HUDEP-2 (cell line): ENCODE measurements around the gene ANTKMT.
"Not testable (repeated sequence)": the region's sequence is repeated elsewhere in the genome, so short reads cannot be mapped to it uniquely, and the experiment has no call there.

Source experiments
- DNase-seq, 76 experiments: peaks; one replicate each; lab custom pipeline; 2025; ENCODE audit not compliant: unreplicated experiment in 76 of 76; lab: John Stamatoyannopoulos, UW

ANTKMT gene

DNA sequence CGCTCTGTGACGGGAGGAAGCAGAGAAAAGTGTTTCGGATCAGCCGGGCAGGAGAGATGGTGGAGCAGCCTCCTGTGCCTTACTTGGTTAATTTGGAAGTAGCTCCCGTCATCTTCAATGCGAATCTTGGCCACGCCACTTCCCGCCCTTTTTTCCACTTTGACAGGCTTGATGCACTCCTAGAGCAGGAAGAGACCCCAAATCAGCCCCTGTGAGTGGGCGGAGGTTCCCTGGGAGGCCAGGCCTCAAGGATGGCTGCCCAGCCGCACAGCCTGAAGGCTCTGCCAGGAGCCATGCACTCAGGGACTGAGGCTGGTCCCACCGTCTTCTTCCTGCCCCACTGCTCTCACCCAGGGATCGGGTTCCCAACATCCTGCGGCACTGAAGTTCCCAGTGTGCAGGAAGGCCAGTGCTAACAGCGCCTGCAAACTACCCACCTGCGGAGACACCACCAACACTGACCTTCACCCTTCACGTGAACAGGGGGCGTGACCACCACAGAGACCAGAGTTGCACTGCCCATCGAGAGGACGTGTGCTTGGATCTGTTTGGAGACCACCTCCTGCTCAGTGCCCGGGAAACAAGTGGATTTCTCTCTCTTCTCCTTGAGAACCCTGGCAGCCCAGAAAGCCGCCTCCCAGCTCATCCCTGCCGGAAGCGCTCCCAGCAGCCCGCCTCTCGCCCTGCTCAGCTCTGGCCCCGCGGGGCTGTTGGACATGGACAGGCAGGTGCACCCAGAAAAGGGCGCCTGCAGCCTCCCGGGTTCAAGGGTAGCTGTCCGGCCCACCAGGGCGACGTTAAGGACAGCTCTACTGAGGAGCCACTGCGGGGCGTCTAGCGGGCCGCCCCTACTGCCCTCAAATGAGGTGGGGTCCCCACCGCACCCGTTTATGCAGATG lies 18.9 kb downstream of the ANTKMT start:
- DNase-seq: no peak

DNA sequence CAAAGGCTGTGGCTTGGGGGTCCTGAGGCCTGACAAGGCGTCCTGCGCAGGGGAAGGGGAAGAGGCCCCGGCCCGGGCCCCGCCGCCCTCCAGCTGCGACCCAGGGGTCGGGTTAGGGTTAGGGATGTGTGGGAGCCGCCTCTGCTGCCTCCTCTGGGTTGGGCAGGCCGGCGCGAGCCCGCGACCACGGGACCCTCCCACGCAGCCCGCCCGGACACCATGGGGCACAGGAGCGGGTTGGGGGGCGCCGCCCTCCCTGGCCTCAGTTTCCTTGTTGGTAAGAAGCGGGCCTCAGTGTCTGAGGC lies 19.5 kb downstream of the ANTKMT start:
- DNase-seq: peak in 1 of 76 experiments; percentile 39

DNA sequence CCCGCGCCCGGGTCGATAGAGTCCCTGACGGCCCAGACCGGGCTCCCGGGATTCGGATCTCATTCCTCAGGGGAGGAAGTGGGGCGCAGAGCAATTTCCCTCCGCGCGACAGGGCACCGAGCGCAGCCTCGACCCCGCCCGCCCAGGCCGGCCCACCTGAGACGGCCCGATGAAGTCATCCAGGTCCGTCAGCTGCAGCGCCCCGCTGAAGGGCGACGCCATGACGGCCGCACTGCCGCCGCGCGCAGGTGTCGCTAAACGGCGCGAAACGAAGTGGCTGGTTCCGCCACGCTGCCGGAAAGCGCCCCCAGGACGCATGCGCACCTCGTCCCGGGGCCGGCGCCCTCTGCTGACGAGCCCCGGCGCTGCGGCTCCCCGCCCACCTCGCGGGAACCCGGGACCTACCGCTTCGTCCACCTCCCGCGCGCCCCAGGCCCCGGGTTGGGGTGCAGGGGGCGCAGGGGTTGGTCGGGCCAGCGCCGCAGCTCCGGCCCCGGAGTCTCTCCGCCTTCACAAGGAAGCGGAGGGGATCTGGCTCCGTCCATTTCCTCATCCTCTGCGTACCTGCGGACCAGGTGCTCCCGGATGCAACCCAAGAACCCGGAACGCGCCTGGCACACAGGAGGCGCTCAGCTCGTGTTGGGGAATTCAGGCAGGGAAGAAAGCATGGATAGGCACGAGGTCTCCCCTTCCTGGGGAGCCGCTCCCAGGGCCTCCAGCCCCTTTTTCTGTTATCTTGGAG lies 20.0 kb downstream of the ANTKMT start, which contains the start of gene CIAO3:
Gene CIAO3 (minus strand): TSS at position 234 of the 742 bp plus-strand sequence. CDS start 12 bp downstream, at position 222.
- DNase-seq: peak in 73 of 76 experiments; percentile 20 to 91 (median 79)

DNA sequence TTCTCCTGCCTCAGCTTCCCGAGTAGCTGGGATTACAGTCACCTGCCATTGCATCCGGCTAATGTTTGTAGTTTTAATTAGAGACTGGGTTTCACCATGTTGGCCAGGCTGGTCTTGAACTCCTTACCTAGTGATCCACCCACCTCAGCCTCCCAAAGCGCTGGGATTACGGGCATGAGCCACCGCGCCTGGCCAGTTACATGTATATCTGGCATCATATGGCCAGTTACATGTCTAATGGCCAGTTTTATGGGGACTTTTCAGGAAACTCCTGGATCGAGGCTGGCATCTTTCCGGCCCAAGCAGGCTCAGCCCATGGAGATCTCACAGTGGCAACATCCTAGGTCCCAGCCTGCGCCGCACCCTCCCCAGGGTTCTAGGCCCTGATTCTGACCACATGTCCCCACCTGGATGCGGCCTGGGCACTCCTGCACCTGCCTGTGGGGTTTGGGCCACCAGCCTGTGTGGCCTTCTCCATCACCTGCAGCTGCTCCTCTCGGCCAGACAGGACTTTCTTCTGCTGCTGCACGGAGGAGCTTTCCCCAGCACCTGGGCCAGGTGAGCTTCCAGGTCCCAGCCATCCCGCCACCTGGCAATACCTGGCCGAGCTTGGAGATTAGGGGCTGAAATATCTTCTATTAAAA lies 21.2 kb downstream of the ANTKMT start:
- DNase-seq: no peak

DNA sequence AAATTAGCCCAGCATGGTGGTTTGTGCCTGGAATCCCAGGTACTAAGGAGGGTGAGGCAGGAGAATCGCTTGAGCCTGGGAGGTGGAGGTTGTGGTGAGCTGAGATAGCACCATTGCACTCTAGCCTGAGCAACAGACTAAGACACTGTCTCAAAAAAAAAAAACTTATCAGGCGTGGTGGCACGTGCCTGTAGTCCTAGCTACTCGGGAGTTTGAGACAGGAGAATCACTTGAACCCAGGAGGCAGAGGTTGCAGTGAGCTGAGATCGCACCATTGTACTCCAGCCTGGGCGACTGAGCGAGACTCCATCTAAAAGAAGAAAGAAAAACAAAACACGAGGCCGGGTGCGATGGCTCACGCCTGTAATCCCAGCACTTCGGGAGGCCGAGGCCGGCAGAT lies 21.9 kb downstream of the ANTKMT start:
- DNase-seq: peak in 5 of 76 experiments; percentile 8 to 20 (median 18)

DNA sequence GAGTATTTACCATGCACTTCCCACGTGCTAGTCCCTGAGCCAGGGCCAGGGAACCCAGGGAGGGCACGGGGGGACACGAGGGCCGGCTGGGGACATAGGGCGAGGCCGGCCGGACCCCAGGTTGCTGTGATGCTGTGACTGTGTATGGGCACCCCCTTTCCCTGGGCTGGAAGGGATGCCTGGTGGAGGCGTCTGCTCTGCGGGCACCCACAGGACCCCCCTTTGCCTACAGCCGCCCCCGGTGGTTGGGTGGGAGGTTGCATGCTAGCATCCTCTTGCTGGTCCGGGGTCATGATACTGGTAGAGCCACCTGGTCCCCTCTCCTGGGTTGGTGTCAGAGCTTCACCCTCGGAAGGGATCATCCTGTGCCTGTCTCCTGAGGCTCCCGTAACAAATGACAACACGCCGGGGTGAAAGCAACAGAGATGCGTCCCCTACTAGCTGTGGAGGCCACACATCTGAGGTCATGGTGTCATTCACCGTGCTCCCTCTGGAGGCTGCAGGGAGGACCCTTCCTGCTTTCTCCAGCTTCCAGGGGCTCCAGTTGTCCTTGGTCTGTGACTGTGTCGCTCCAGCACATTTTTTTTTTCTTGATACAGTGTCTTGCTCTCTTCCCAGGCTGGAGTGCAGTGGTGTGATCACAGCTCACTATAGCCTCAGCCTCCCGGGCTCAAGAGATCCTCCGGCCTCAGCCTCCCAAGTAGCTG lies 23.0 kb downstream of the ANTKMT start:
- no peak for DNase-seq

DNA sequence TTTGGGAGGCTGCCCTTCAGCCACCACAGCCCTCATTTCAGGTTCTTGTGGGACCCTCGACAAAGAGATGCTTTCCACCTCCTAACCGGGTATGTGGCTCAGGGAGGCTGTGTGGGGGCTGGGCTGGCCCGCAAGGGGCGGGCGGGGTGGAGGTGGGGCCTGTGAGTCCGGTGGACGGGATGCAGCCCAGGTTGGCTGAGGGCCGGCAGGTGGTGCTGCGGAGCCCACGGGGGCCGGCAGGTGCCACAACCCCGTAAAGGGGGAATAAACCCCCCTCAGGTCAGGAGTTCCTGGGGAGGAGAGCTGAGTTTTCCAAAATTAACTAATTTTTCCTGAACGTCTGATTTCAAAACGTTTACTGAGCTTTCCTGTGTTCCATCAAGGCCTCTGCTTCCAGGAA lies 24.8 kb downstream of the ANTKMT start:
- DNase-seq: peak in 3 of 76 experiments; percentile 5 to 19 (median 6)

DNA sequence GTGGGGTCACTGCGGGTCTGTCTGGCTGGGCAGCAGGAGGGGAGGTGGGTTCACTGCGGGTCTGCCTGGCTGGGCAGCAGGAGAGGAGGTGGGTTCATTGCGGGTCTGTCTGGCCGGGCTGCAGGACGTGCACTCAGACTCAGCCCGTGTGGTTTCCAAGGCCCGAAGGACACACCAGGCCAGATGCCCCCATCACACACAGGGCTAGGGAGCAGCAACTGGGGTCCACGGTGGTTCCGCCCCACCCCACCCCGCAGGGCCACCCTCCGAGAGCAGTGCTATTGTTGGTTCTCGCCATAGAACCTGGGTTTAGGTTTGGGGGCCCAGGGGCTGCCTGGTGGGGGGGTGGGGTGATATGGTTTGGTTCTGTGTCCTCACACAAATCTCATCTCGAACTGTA lies 25.7 kb downstream of the ANTKMT start:
- DNase-seq: no peak

DNA sequence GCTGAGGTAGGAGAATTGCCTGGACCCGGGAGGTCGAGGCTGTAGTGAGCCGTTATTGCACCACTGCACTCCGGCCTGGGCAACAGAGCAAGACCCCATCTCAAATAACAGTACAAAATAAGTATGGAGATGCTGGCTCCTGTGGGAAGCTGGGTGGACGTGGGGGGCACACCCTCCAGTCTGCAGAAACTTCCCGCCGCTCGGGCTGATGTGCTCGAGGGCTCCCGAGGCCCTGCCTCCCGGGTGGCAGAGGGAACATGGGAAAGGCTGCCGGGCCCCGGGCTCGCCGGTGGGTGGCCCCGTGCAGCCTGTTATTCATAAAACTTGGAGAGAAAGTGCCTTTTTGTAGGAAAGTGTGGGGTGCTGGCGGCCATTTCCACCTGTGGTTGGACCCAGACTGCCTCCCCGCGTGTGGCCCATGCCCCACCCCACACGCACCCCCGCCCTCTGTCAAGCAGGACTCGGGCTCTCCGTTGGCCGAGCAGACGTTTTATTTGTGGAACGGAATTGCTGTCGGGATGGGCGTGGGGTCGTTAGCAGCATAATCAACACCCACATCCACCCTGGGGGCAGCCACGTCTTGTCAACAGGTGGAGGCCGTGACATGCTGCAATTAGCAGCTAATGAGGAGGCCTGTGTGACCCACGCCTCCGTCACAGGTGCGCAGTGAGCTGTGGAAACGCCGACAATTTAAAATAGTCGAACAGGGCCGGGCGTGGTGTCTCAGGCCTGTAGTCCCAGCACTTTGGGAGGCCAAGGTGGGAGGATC lies 27.2 kb downstream of the ANTKMT start:
- no peak for DNase-seq

DNA sequence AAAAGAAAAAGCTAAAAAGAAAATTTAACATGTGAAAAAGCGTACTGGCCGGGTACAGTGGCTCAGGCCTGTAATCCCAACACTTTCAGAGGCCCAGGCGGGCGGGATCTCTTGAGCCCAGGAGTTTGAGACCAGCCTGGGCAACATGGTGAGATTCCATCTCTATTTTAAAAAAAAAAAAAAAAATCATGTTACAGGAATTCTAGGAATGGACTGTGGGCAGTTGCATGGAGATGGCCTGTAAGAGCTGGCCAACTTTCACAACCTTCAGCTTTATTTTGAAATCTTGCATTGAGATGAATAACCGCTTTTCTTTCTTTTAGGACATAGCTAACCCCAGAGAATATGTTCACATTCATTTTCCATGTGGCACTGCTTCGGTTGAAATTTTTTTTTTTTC lies 28.1 kb downstream of the ANTKMT start:
- no peak for DNase-seq

DNA sequence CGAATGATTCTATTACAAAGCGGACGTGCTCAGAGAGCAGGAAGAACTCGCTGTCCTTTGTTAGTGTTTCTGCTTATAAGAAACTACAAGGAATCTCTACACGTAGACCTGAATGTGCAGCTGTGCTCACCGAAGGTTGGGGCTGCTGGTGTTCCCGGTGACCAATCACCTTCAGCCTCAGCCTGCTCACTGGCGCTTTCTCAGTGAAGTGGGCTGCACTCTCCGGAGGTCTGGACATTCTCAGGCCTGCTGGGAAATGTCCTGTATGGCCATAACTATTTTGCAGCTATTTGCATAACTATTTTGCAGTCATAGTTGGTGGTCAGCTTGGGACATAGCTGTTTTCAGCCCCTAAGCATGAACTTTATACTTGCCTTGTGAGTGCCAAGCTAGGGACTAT lies 29.5 kb downstream of the ANTKMT start:
- DNase-seq: no peak

DNA sequence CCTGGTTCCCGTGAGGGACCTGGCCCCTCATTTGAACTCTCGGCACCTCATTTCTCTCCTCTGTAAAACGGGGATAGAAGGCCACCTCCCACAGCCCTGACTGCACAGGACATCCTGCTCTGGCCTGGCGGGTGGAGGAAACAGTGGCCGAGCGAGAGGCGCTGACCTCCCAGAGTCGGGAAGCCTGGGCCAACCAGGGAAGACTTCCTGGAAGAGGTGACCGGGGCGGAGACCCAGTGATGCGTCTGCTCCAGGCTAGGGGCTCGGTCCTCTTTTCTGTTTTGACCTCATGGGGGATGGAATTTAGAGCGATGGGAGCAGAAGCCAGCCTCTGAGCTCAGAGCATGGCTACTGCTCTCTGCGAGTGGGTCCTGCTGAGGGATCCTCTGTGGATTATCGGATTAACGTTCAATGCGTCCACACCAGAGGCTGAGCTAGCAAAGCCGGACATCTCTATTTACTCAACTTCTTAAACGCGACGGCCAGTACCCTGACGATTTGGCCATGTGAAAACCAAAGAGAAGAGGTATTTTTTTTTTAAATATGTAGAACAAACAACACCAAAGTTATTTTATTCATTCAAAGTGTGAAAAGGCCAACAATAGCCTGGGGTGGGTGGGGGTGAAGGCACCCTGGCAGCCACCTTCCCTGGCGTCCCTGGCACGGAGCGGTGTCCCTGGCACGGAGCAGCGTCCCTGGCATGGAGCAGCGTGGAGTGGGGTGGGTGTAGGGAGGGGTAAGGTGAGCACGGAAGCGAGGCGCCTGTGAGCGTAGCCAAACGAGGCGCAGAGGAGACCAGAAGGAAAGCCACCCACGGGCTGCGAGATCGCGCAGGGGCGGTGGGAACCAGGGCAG lies 30.4 kb downstream of the ANTKMT start:
- no peak for DNase-seq

DNA sequence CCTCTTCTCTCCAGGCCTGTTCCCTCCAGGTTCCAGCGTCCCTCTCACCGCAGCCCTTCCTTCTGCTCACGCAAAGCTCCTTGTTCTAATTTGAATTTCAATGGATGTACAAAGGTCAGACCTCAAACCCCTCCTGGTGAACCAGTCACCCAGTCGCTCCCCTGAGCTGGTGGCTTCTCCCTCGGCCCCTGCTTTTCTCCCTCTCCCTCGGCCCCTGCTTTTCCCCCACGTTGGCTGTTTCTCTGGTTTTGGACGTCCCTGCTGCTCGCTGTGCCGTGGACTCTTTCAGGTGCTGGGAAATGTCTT lies 31.0 kb downstream of the ANTKMT start:
- DNase-seq: no peak

DNA sequence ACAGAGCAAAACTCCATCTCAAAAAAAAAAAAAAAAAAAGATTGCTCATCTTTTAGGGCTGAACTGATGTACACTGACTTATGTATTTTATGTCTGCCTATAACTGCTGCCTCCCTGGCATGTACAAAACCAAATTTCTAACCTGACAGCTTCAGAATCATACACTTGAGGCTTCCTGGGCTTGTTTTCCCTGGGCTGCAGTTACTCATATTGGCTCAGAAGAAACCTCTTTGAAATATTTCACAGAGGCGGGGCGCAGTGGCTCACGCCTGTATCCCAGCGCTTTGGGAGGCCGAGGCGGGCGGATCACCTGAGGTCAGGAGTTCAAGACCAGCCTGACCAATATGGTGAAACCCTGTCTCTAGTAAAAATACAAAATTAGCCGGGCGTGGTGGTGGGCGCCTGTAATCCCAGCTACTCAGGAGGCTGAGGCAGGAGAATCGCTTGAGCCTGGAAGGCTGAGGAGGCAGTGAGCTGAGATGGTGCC lies 33.2 kb downstream of the ANTKMT start:
- DNase-seq: not testable (repeated sequence)

DNA sequence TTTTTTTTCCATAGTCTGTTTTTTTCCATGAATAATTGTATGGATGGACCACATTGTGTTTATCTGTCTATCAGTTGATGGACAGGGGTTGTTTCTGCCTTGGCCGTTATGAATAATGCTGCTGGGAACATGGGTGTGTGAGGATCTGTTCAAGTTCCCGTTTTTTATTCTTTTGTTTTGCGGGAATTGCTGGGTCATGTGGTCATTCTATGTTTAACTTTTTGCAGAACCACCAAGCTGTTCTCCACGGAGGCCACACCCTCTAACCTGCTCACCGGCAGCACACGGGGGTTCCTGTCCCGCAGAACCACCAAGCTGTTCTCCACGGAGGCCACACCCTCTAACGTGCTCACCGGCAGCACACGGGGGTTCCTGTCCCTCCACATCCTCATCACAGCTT lies 33.7 kb downstream of the ANTKMT start:
- no peak for DNase-seq

DNA sequence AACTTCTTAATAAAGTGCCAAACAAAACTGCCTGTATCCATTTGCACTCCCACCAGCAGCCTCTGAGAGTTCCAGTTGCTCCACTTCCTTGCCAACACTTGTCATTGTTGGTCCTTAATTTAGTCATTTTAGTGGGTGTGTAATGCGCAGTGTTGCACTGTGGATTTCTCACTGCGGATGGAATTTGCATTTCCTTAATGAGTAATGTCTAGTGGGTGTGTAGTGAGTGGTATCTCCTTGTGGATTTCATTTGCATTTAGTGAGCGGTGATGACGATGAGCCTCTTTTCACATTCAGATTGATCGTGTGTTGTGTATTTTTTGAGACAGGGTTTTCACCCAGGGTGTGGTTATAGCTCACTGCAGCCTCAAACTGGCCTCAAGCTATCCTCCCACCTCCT lies 35.5 kb downstream of the ANTKMT start:
- no peak for DNase-seq

DNA sequence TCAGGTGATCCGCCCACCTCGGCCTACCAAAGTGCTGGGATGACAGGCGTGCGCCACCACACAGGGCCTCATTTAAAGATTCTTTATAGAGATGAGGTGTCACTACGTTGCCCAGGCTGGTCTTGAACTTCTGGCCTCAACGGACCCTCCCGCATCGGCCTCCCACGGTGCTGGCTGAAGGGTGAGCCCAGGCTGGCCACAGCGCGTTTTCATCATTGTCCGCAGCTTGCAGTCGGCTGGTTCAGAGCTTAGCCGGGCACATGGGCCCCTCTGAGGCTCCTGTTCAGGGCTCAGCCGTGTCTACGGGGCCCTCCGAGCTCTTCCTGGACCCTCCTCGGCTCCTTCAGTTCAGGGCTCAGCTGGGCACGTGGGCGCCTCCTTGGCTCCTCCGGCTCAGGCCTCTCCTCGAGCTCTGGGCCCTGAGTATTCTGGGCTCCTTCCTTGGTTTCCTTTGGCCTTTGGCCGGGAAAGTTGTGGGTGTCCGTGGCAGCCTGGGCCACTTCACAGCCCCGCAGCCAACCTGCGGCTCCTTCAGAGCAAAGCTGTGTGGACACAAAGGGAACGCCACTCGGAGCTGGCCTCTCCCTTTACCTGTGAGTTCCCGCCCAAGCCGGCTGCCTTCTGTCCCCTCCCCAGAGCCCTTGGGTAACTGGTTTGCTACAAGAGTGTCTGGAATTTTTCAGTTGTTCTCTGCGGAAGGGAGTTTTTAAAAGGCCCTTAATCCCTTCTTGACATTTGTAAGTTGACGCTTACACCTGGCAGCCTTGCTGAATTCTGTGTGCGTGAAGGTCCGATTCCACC lies 38.4 kb downstream of the ANTKMT start:
- DNase-seq: no peak

DNA sequence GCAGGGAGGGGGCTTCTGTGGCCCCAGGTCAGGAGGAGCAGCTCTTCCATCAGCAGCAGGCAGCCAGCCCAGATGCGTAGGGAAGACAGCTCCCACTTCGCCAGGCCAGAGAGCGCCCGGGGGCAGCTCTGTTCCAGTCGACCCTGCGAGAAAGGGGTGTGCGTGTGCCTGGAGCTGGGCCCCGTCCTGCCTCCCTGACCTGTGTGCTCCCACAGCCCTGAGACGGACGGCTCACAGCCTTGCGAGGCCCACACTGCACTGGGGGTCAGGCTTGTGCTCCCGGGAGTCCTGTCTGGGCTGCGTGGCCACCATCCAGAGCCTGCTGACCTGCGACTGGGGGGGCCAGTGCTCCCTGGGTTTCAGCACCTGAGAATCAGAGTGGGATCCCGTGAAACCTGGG lies 39.1 kb downstream of the ANTKMT start:
- no peak for DNase-seq
